Endometrium (tissue), 2 donors: ENCODE results near the gene UVRAG.

Experiments used
- FAIRE-seq: peaks from 2 replicates; lab custom pipeline; 2012; peaks lifted over from hg19 to GRCh38; lab: Jason Lieb, UNC
- donor health status: control.
- donor health status: control.

UVRAG gene

DNA sequence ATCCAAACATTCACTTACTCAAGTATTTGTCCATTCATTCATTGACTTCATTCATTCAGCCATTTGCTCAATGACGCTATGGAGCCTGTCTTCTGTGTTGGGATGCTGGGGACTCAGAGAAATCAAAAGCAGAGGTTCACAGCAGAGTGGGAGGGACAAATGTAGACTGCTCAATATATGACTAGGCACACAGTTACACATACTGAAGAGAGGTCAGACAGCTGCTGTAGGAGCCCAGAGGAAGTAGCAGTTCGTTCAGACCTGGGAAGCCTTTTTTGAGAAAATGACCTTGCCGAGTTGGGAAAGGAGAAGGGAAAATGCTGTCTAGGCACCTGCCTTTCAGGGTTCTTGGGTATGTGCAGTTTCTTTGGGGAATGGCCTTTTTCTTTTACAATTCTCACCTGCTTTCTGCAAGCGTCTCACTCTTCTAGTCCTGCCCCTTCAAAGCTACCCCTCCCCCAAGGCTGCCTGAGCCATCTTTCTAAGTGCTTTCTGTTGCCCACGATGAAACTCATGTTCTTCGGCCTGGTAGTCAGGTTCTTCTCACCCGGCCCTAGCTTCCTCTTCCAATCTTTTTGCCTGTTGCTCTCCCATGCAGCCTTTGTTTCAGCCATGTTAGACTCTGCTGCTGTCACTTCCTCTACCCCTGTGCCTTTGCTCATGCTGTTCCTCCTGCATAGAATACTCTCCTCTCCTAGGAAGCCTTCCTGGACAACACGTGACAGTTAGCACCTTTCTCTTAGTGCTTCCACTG lies 4.2 kb upstream of the UVRAG start:
- no peak for FAIRE-seq

DNA sequence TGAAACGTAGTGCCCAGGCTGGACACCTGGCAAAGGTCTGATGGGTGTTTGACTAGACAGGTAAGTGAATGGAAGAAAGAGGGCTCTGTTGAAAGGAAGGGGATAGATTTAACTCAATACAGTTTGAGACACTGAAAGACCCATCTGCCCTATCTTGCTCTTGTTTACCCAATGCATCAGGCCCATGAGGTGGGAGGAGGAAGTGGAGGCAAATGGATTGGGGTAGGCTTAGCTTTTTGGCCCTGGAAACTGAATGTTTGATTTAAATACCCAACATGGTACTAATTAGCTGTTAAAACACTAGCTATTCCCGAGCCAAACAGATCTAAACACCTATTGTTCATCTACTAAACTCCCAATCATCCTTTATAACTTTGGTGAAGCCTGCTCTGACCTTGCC lies 3.5 kb upstream of the UVRAG start:
- no peak for FAIRE-seq

DNA sequence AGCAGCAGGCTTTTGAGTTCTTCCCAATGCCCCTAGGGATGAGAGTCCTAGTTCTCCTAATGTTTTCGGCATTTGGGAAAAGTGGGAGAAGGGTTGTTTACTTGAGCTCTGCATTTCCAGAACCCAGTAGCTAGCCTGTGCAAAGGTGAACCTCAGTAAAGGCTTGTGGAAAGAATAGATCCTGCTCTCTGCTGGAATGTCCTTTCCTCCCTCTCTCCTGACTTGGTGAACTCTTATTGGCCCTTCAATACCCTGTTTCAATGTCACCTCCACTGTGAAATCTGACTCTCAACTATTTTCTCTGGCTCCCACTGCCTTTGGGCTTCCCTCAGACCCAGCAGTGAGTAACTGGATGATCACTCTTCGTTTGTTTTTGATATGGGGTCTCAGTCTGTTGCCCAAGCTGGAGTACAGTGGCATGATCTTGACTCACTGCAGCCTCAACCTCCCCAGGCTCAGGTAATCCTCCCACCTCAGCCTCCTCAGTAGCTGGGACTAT lies 2.4 kb upstream of the UVRAG start:
- no peak for FAIRE-seq

DNA sequence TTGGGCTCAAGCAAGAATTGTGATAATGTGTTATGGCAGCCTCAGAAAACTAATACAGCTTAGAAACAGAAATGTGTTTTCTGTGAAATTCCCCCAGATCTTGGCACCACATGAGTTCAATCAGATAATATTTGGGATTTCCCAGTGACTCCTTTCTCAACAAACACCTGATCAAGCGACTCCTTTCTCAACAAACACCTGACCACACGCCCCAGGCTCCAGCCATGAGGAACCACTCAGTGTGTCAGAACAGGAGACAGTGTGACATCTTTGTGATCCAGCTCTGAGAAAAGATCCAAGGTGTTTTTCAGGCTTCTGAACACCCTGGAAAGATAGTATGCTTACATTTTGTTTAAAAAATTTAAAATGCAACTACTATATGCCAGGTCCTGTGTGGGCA lies 1.9 kb upstream of the UVRAG start:
- no peak for FAIRE-seq

DNA sequence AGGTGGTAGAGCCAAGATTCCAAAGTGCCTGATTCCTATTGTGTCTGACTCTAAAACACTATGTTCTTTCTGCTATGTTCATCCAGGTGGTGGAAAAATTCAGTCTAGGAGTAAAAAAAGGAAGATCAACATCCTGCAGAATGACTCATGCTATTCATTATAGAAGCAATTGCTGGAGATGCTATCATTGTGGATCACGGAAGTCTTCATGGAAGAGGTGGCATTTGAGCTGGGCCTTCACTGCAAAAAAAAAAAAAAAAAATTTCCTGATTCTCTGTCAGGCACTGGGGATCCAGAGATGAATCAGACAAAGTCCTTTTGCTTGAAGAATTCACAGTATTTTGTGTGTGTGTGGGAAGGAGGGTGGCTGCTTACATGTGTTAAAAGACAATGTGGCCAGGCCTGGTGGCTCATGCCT lies 1.4 kb upstream of the UVRAG start:
- no peak for FAIRE-seq

DNA sequence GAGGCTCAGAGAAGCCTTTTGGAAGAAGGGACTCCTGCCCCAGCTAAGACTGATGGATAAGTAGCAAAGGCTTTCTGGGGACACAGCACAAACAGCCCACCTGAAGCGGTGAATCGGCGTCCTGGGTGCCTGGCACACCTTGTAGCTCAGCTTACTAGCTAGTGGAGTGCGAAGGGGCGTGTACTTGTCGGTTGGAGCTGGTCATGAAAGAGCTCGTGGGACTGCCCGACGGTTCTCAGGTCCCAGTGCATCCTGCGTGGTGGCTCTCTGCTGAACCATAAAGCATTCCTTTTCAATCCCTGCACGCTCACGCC lies 690 bp upstream of the UVRAG start:
- FAIRE-seq: no peak

DNA sequence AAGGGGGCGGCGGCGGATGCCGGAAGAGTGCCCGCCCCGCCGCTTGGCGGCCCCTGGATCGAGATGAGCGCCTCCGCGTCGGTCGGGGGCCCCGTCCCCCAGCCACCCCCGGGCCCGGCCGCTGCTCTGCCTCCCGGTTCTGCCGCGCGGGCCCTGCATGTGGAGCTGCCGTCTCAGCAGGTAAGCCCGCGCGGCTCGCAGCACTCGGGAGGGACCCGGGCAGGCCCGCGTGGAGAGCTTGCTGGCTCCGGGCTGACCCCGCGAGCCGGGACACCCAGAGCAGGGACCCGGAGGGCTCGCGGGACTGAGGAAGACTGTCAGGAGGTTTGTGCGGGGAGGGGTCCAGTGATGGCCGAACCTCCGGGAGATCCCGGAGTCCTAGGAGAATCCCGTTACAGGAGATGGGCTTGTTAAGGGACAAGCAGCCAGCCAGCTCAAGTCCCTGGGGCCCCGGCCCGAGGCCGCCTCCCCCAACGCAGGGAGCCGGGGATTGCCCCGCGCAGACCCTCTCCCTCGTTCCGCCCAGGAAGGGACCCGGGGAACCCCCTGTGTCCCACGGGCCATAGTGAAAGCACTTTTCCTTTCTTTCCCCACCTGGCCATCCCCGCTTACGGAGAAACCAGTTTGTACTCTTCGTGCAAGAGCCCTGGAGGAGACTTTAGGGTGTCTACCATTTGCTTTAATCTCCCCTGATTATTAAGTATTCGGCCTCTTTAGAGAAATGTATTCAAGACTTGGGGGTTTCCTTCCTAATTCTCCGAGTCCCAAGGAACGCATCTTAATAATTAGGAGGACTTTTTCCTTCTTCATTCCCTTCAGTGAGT lies 547 bp downstream of the UVRAG start:
- FAIRE-seq: no peak

DNA sequence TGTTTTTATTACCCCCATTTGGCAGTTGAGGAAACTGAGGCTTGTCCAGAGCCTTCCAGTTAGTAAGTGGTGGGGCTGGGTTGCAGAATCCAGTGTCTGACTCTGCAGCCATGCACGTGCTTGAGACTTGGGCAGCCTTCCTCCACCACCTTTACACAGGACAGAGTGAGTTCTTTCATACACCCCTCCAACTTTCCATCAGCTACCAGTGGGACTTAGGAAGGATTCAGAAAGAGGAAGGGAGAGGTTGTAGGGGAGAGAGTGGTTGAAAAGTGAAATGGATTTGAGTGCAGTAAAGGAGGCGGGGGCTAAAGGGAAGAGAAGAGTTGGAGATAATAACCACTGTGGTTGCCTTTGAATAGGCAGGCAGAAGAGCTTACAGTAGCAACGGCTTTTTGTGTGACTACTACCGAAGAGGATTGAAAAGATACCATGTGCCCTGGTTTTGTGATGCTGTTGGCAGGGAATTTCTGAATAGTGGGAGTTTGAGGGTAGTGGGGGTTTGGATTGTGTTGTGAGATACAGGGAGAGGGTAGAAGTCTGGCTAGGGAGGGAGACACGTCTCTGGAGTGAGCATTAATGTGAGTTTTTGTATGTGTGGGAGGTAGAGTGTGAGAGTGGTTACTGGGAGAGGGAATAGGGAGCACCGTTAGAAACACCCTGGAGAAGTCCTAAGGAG lies 1.7 kb downstream of the UVRAG start:
- no peak for FAIRE-seq

DNA sequence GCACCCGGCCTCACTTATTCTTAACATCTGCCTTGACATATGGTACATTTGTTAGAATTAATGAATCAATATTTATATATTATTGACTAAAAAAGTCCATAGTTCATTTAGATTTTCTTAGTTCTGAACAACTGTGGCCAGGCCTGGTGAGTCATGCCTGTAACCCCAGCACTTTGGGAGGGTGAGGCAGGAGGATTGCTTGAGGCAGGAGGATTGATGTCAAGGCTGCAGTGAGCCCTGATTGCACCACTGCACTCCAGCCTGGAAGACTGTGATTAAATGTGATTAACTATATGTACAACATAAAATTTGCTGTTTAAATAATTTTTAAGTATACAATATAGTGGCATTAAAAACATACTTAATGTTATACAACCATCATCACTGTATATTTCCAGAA lies 5.6 kb downstream of the UVRAG start:
- FAIRE-seq: no peak

DNA sequence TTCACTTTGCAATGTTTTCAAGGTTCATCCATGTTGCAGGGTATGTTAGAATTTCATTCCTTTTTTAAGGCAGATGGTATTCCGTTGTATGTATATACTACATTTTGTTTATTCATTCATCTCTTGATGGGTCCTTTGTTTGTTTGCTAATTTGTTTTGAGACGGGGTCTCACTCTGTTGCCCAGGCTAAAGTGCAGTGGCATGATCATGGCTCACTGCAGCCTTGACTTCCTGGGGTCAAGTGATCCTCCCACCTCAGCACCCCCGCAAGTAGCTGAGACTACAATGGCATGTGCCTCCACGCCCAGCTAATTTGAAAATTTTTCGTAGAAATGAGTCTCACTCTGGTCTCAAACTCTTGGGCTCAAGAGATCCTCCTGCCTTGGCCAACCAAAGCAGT lies 6.2 kb downstream of the UVRAG start:
- no peak for FAIRE-seq

DNA sequence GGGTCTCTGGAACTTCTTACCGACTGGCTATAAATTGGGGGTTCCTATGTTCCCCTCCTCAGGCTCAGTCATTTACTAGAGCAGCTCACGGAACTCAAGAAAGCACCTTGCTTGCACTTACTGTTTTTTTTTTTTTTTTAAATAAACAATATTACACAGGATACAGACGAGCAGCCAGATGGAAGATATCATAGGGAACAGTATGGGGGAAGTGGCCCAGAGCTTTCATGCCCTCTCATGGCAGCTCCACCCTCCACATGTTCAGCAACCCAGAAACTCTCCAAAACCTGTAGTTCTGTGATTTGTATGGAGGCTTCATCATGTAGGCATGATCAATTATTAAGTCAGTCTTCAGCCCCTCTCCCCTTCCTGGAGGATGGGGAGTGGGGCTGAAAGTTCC lies 7.5 kb downstream of the UVRAG start:
- FAIRE-seq: no peak

DNA sequence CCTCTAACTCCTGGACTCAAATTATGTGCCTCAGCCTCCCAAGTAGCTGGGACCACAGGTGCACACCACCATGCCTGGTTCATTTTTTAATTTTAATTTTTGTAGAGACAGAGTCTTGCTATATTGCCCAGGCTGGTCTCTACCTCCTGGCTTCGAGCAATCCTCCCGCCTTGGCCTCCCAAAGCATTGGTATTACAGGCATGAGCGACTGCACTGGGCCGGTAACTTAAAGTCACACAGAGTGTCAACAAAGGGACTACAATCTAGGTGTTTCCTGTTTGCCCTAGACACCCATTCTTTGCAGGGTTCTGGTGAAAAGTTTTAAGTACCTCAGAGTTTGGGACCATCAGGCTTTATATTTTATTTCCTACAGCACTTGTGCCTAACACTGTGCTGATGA lies 8.4 kb downstream of the UVRAG start:
- no peak for FAIRE-seq

DNA sequence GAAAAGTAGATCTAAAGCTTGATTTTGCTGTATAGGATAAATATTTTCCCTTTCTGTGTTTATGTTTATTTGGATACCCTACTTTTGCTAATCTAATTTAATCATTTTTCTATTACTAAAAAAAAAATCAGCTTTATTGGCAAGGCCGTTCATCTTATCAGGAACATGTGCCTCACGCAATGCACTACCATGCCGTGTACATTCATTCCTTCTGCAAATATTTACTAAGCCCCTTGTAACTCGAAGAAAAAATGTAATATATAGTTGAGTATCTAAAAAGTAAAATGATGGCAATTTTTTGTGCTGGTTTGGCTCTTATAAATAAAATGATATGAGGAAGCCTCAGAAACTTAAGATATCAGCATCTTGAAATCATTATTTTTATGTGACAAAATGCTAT lies 8.9 kb downstream of the UVRAG start:
- no peak for FAIRE-seq

DNA sequence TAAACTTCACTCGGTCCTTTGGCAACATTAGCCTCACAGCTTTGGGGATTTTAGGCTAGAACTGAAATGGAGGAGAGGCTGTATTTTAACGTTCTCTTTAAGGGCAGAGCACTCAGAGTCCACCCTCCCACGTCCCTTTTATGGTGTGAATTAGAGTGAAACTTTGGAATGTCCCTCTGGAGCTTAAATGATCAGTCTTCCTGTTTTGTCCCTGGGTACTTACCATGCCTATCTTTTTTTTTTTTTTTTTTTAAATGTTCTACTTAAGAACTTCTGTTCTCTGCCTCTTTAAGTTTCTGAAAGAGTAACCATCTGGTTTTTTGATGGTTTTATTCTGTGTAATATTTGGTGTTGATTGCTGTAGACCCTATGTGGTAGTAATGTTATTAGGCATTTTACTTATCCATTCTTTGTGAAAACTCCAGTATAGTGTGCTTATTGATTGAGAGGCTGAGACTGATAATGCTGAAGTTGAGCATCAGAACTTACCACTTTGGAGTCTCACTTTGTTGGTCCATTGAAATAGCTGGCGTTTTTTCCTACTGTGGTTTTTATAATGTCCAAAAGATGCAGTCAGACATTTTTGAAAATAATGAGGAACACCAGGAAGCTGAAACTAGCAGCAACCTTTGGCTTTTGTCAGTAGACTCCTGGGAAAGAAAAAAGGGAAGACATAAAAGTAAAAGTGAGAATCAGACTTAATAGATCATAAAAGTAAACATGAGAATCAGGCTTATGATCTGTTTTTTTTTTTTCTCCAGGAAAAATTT lies 11.6 kb downstream of the UVRAG start:
- no peak for FAIRE-seq

DNA sequence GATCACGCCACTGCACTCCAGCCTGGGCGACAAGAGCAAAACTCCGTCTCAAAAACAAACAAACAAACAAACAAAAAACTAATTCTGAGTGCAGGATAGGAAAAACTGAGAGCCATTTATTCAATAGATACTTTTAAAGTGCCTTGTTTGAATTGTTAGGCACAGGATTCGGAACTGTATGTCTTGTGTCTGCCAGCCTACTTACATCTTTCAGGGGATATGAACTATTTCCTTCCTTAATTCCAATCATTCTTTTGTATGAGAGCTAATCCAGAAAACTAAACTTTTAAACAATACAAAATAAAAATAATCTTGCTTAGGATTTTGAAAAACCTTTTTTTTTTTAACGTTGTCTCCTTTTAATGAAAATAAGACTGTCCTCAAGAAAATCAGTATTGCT lies 12.6 kb downstream of the UVRAG start:
- no peak for FAIRE-seq

DNA sequence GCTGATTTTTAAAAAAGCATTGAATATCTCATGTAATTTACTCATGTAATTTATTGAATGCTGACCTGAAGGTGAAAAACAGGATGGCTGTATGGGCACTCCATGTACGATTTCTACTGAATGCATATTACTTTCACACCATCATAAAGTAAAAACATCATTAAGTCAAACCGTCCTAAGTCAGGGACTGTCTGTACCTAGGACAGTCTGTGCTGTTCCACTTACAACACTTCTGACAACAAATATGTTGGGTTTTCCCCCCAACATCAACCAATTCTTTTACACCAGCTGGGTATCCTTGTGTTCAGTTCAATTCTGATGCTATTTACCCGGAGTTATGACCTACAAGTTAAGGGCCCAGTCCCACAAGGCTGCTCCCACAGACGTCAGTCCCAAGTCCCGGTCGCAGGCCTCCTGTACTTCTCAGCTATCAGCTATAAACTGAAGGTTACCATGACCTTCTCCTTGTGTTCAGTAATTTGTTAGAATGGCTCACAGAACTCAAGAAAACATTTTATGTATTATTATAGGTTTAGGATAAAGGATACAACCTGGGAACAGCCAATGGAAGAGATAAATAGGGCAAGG lies 17.0 kb downstream of the UVRAG start:
- FAIRE-seq: no peak

DNA sequence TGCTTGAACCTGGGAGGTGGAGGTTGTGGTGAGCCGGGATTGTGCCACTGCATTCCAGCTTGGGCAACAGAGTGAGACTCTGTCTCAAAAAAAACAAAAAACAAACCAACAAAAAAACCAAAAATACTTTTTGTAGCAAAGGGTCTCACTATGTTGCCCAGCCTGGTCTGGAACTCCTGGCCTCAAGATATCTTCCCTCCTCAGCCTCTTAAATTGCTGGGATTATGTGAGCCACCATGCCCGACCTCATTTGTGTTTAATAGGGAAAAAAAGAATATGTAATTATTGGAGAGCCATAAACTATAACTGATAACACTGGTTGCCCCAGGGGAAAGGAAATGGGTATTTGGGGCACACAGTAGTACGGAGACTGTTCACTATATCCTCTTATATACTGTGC lies 19.7 kb downstream of the UVRAG start:
- no peak for FAIRE-seq

DNA sequence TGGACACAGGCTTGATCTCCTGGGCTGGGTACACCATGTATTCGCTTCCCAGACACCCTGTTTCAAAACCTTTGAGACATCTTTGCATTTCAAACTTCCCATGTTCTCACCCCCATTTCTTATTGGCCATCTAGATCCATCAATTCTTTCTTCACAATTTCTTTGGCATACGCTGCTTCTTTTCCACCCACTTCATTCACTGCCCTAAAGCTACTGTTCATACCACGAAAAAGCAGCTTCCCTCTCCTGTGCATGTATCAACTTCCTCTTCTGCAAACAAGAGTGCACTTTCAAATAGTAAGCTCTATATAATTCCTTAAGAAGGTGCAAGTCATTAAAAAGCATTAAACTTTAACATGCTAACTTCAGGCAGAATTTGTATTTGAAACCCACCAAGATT lies 21.4 kb downstream of the UVRAG start:
- no peak for FAIRE-seq

DNA sequence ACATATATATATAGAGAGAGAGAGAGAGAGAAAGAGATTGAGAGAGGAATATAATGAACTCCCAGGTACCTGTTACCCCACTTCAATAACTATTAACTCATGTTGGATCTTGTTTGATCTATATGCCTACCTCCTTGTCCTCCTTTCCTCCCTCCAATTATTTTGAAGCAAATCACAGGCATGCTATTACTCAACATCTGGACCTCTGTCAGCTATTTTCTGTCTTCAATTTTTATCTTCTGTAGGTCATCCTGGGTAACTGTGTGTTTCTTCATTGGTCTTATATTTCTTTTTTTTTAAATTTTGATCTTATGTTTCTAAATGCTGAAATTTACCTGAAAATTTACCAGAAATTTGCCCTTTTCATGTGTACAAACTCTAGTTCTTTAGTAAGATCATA lies 24.8 kb downstream of the UVRAG start:
- FAIRE-seq: no peak

DNA sequence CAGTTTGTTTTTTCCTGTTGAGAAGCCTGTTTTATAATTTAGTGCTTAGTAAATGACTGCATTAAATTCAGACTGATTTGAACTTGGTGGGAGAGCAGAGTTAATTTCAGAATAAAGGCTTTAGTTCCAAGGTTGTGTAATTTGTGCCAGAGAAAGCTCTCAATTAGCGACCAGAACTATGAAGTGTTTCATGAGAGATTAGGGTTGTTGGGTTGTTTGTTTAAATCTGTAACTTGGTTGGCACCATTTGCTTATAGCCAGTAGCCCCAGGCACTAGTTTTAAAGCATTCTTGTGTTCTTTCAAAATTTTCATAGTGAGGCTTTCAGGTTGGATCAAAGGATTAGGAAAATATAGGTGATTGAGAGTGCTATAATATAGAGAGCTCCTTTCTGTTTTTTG lies 25.5 kb downstream of the UVRAG start:
- FAIRE-seq: no peak

DNA sequence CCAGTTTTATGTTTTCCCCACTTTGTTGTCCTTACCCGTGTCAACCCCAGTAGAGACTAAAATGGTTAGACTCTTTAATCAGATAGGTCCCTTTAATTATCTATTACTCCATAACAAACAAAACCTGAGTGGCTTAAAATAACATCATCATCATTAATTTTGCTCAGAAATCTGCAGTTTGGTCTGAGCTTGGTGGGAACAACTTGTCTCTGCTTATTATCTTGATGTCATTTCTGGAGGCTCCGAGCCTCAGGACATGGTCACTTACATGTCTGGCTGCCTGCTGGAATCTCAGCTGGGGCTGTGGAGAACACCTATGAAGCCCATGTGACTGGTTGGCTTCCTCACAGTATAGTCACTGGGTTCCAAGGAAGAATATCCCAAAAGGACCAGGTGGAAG lies 26.7 kb downstream of the UVRAG start:
- no peak for FAIRE-seq

DNA sequence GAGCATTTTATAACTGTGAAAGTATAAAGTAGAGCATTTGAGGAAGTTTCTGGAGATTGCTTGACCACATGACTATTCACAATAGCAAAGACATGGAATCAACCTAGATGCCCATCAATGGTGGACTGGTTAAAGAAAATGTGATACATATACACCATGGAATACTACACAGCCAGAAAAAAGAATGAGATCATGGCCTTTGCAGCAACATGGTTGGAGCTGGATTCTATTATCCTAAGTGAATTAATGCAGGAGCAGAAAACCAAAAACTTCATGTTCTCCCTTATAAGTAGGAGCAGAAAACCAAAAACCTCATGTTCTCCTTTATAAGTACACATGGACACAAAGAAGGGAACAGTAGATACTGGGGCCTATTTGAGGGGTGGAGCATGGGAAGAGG lies 30.3 kb downstream of the UVRAG start:
- FAIRE-seq: no peak
